Mesendoderm (in vitro differentiated cells): ENCODE results near the gene PCBP3.

Experiments used
- DNase-seq: peaks from one replicate; pipeline ENCODE4 v3.0.0; 2013
- H2AK5ac ChIP-seq: 2 replicates; pipeline ENCODE4 v1.6.1; 2013; ENCODE audit warnings: low read length, inconsistent platforms
- H2BK120ac ChIP-seq: 2 replicates; pipeline ENCODE4 v1.6.1; 2013; ENCODE audit warnings: low read depth, mild to moderate bottlenecking, low read length, moderate library complexity, mixed read lengths
- H2BK15ac ChIP-seq: replicated peaks from 2 replicates; pipeline ENCODE4 v1.6.1; 2013; ENCODE audit warnings: low read depth, mild to moderate bottlenecking, moderate library complexity
- H2BK5ac ChIP-seq: 2 replicates; pipeline ENCODE4 v1.6.1; 2013; ENCODE audit warnings: low read length, inconsistent platforms
- H3K18ac ChIP-seq: 2 replicates; pipeline ENCODE4 v1.6.1; 2013; ENCODE audit warnings: mild to moderate bottlenecking, low read length, mixed read lengths
- H3K23ac ChIP-seq: one replicate; pipeline ENCODE4 v1.6.1; 2013; ENCODE audit warnings: low read length
- H3K27ac ChIP-seq: 2 replicates; pipeline ENCODE4 v1.5.1; 2013; ENCODE audit warnings: low read depth, mild to moderate bottlenecking, inconsistent platforms, low read length, moderate library complexity
- H3K27me3 ChIP-seq: 2 replicates; pipeline ENCODE4 v1.6.1; 2013; ENCODE audit warnings: low read length, control low read depth, mild to moderate bottlenecking, inconsistent platforms; ENCODE audit not compliant: insufficient read depth, poor library complexity
- H3K36me3 ChIP-seq: 2 replicates; pipeline ENCODE4 v1.6.1; 2013; ENCODE audit warnings: low read length, inconsistent platforms; ENCODE audit not compliant: control insufficient read depth, insufficient read depth
- H3K4ac ChIP-seq: one replicate; pipeline ENCODE4 v1.6.1; 2013; ENCODE audit warnings: low read depth, mild to moderate bottlenecking, low read length, moderate library complexity
- H3K4me1 ChIP-seq: 2 replicates; pipeline ENCODE4 v1.6.1; 2013; ENCODE audit warnings: low read depth, low read length, inconsistent platforms; ENCODE audit not compliant: control insufficient read depth
- H3K4me2 ChIP-seq: 2 replicates; pipeline ENCODE4 v1.6.1; 2013; ENCODE audit warnings: low read length
- H3K4me3 ChIP-seq: 2 replicates; pipeline ENCODE4 v1.5.1; 2013; ENCODE audit warnings: mild to moderate bottlenecking, low read length
- H3K56ac ChIP-seq: one replicate; pipeline ENCODE4 v1.6.1; 2013; ENCODE audit warnings: low read length
- H3K79me1 ChIP-seq: 2 replicates; pipeline ENCODE4 v1.6.1; 2013; ENCODE audit warnings: low read length, inconsistent platforms
- H3K79me2 ChIP-seq: 2 replicates; pipeline ENCODE4 v1.6.1; 2013; ENCODE audit warnings: mild to moderate bottlenecking, low read length; ENCODE audit not compliant: control insufficient read depth, insufficient read depth
- H3K9ac ChIP-seq: 2 replicates; pipeline ENCODE4 v1.6.1; 2013; ENCODE audit warnings: low read length, inconsistent platforms
- H4K5ac ChIP-seq: one replicate; pipeline ENCODE4 v1.6.1; 2013; ENCODE audit warnings: low read length
- H4K8ac ChIP-seq: one replicate; pipeline ENCODE4 v1.6.1; 2013; ENCODE audit warnings: low read depth, mild to moderate bottlenecking, control low read depth, low read length, moderate library complexity
- WGBS: extraction: QIAGEN DNeasy Blood & Tissue Kit; methylation state at CpG from one replicate; pipeline ENCODE4 v1.1.7; 2013; ENCODE audit warnings: low lambda C conversion rate, missing lambda C conversion rate; ENCODE audit not compliant: insufficient coverage; ENCODE audit errors: extremely low coverage; 5-methylcytosine and 5-hydroxymethylcytosine counted together

PCBP3 gene

GRCh38 chr21:45899317-45900033 lies 255.9 kb downstream of the PCBP3 start:
- no peaks in the 10 kb centered on the region for H3K36me3 ChIP-seq
- no peak overlapping the region for H3K4me2 ChIP-seq
- no peaks in the 10 kb centered on the region for H3K4me1 ChIP-seq
- no peak overlapping the region for H3K18ac ChIP-seq
- no peak overlapping the region for H3K56ac ChIP-seq
- H4K5ac ChIP-seq, result no peak overlapping the region
- no peak overlapping the region for H3K23ac ChIP-seq
- no peak overlapping the region for H4K8ac ChIP-seq
- H3K4ac ChIP-seq, result no peak overlapping the region
- no peak for DNase-seq
- no peak overlapping the region for H2BK120ac ChIP-seq
- H3K9ac ChIP-seq, result no peak overlapping the region
- no peak overlapping the region for H2BK15ac ChIP-seq
- no peak overlapping the region for H3K4me3 ChIP-seq
- WGBS, result no CpG with 5 or more reads among the region's 17 CpGs
- no peak overlapping the region for H3K27ac ChIP-seq
- no peak overlapping the region for H2AK5ac ChIP-seq
- H3K79me2 ChIP-seq, result no peaks in the 10 kb centered on the region
- H2BK5ac ChIP-seq, result no peak overlapping the region
- H3K27me3 ChIP-seq, result no peaks in the 10 kb centered on the region
- no peaks in the 10 kb centered on the region for H3K79me1 ChIP-seq

GRCh38 chr21:45900034-45900868 lies 256.7 kb downstream of the PCBP3 start:
- Histone ChIP-seq H3K4me2 (no peak overlapping the region), H3K4me3 (no peak overlapping the region), H3K79me2 (no peaks in the 10 kb centered on the region), H3K18ac (no peak overlapping the region), H3K4me1 (no peaks in the 10 kb centered on the region), H2BK120ac (no peak overlapping the region), H3K79me1 (no peaks in the 10 kb centered on the region), H3K27me3 (no peaks in the 10 kb centered on the region), H4K8ac (no peak overlapping the region), H3K56ac (no peak overlapping the region), H2AK5ac (no peak overlapping the region), H3K23ac (no peak overlapping the region), H2BK15ac (no peak overlapping the region), H4K5ac (no peak overlapping the region), H3K27ac (no peak overlapping the region), H3K4ac (no peak overlapping the region), H2BK5ac (no peak overlapping the region), H3K36me3 (no peaks in the 10 kb centered on the region), H3K9ac (no peak overlapping the region)
- no CpG with 5 or more reads among the region's 27 CpGs for WGBS
- no peak for DNase-seq

- no peaks in the 10 kb centered on the region for H3K27me3 ChIP-seq
- no peak overlapping the region for H3K27ac ChIP-seq
- H3K4ac ChIP-seq, result no peak overlapping the region
- no peak overlapping the region for H4K8ac ChIP-seq
- H3K9ac ChIP-seq, result no peak overlapping the region
- no peak for DNase-seq
- H3K4me2 ChIP-seq, result no peak overlapping the region
- no peak overlapping the region for H3K23ac ChIP-seq
- H2BK15ac ChIP-seq, result no peak overlapping the region
- H3K79me2 ChIP-seq, result no peaks in the 10 kb centered on the region
- no peak overlapping the region for H2BK120ac ChIP-seq
- no peaks in the 10 kb centered on the region for H3K79me1 ChIP-seq
- H3K18ac ChIP-seq, result no peak overlapping the region
- no CpG with 5 or more reads among the region's 15 CpGs for WGBS
- H2BK5ac ChIP-seq, result no peak overlapping the region
- no peak overlapping the region for H4K5ac ChIP-seq
- no peak overlapping the region for H2AK5ac ChIP-seq
- no peak overlapping the region for H3K56ac ChIP-seq
- H3K4me3 ChIP-seq, result no peak overlapping the region
- no peaks in the 10 kb centered on the region for H3K36me3 ChIP-seq
- H3K4me1 ChIP-seq, result no peaks in the 10 kb centered on the region
These were observed 257.7 kb downstream of the PCBP3 start for GRCh38 chr21:45901061-45901690.

- Histone ChIP-seq H3K36me3 (no peaks in the 10 kb centered on the region), H3K27ac (no peak overlapping the region), H2AK5ac (no peak overlapping the region), H3K18ac (no peak overlapping the region), H3K9ac (no peak overlapping the region), H3K4ac (no peak overlapping the region), H2BK5ac (no peak overlapping the region), H3K56ac (no peak overlapping the region), H4K5ac (no peak overlapping the region), H3K79me2 (no peaks in the 10 kb centered on the region), H3K79me1 (no peaks in the 10 kb centered on the region), H3K4me2 (no peak overlapping the region), H3K4me3 (no peak overlapping the region), H2BK120ac (no peak overlapping the region), H3K23ac (no peak overlapping the region), H3K27me3 (no peaks in the 10 kb centered on the region), H2BK15ac (no peak overlapping the region), H4K8ac (no peak overlapping the region), H3K4me1 (no peaks in the 10 kb centered on the region)
- no peak for DNase-seq
- no CpG with 5 or more reads among the region's 19 CpGs for WGBS
These were observed 258.9 kb downstream of the PCBP3 start for GRCh38 chr21:45902292-45902995.

DNA sequence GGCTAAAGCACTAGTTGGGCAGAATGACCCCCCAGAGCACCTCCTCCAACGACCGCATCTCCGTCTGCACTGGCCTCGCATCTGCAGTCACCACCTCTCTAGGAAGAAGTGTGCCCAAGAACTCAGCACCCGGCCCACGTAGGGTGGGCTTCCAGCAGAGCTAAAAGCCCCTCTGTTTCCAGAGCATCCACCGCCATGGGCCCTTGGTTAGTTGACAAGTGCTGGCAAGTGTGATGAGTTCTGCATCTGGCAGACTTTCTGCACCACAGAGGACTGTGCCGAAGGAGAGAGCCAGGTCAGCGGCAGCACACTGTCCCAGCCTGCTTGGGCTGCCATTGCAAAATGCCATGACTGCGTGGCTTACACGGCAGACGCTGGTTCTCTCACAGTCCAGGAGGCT lies 261.7 kb downstream of the PCBP3 start:
- no peak overlapping the region for H2BK15ac ChIP-seq
- DNase-seq, result no peak

More for the DNA sequence above, 261.7 kb downstream of the PCBP3 start:
- Histone ChIP-seq H4K8ac (no peak overlapping the region), H2BK5ac (no peak overlapping the region), H3K4me3 (no peak overlapping the region), H3K56ac (no peak overlapping the region), H2AK5ac (no peak overlapping the region), H3K27ac (no peak overlapping the region), H3K4me1 (no peaks in the 10 kb centered on the region), H3K79me2 (no peaks in the 10 kb centered on the region), H3K27me3 (no peaks in the 10 kb centered on the region), H4K5ac (no peak overlapping the region), H3K36me3 (no peaks in the 10 kb centered on the region), H3K4ac (no peak overlapping the region), H2BK120ac (no peak overlapping the region), H3K9ac (no peak overlapping the region), H3K18ac (no peak overlapping the region), H3K79me1 (no peaks in the 10 kb centered on the region), H3K23ac (no peak overlapping the region), H3K4me2 (no peak overlapping the region)
- no CpG with 5 or more reads among the region's 12 CpGs for WGBS
